Mesenchymal stem cell (in vitro differentiated cells and primary cell): ENCODE measurements around the gene S100A4.

Source experiments
- DNase-seq: peaks from one replicate; pipeline ENCODE4 v3.0.0-alpha.2; 2013
- H2AFZ ChIP-seq: one replicate; pipeline ENCODE4 v1.6.1; 2013; ENCODE audit warnings: low read depth, mild to moderate bottlenecking, control low read depth, inconsistent platforms, low read length, moderate library complexity
- H2AK5ac ChIP-seq: 2 replicates; pipeline ENCODE4 v1.6.1; 2013; ENCODE audit warnings: low read length, moderate library complexity, mild to moderate bottlenecking, inconsistent platforms; ENCODE audit not compliant: severe bottlenecking
- H2BK120ac ChIP-seq: one replicate; pipeline ENCODE4 v1.6.1; 2013; ENCODE audit warnings: low read depth, mild to moderate bottlenecking, inconsistent platforms, low read length, moderate library complexity
- H2BK12ac ChIP-seq, 2 experiments: one replicate each; pipeline ENCODE4 v1.6.1; 2013; ENCODE audit warnings: inconsistent platforms in 2 of 2, low read length in 2 of 2, mild to moderate bottlenecking in 2 of 2, moderate library complexity in 2 of 2, control low read depth in 1 of 2
- H2BK15ac ChIP-seq: one replicate; pipeline ENCODE4 v1.6.1; 2013; ENCODE audit warnings: mild to moderate bottlenecking, low read depth, inconsistent platforms; ENCODE audit not compliant: poor library complexity, severe bottlenecking
- H2BK5ac ChIP-seq: 2 replicates; pipeline ENCODE4 v1.6.1; 2013; ENCODE audit warnings: low read depth, mild to moderate bottlenecking, low read length, control low read depth, inconsistent platforms; ENCODE audit not compliant: poor library complexity, severe bottlenecking
- H3K14ac ChIP-seq, 2 experiments: one replicate each; pipeline ENCODE4 v1.6.1; 2013; ENCODE audit warnings: inconsistent platforms in 2 of 2, low read length in 2 of 2, control low read depth in 1 of 2, mild to moderate bottlenecking in 1 of 2, moderate library complexity in 1 of 2
- H3K18ac ChIP-seq, 2 experiments: one replicate each; pipeline ENCODE4 v1.6.1; 2013; ENCODE audit warnings: inconsistent platforms in 2 of 2, low read length in 2 of 2, control low read depth in 1 of 2, low read depth in 1 of 2, mild to moderate bottlenecking in 1 of 2
- H3K23ac ChIP-seq, 2 experiments: one replicate each; pipeline ENCODE4 v1.6.1; 2013; ENCODE audit warnings: inconsistent platforms in 2 of 2, low read length in 2 of 2, mild to moderate bottlenecking in 2 of 2, moderate library complexity in 2 of 2, control low read depth in 1 of 2
- H3K27ac ChIP-seq: 2 replicates; pipeline ENCODE4 v1.5.1; 2013; ENCODE audit warnings: mild to moderate bottlenecking, moderate library complexity, low read length, control low read depth, inconsistent platforms; ENCODE audit not compliant: poor library complexity, severe bottlenecking
- H3K27me3 ChIP-seq, 2 experiments: 2 replicates each; pipeline versions ENCODE4 v1.6.1 to v1.7.0; 2013; ENCODE audit warnings: low read length in 2 of 2, mild to moderate bottlenecking in 2 of 2, moderate library complexity in 2 of 2, control low read depth in 1 of 2, inconsistent platforms in 1 of 2; ENCODE audit not compliant: control insufficient read depth in 1 of 2, insufficient read depth in 1 of 2
- H3K36me3 ChIP-seq, 2 experiments: 2 replicates each; pipeline versions ENCODE4 v1.6.1 to v1.7.0; 2013; ENCODE audit warnings: low read length in 2 of 2, control low read depth in 1 of 2, inconsistent platforms in 1 of 2, low read depth in 1 of 2, mild to moderate bottlenecking in 1 of 2; ENCODE audit not compliant: insufficient read depth in 2 of 2, control insufficient read depth in 1 of 2
- H3K4ac ChIP-seq, 2 experiments: one replicate each; pipeline ENCODE4 v1.6.1; 2013; ENCODE audit warnings: inconsistent platforms in 2 of 2, low read length in 2 of 2, mild to moderate bottlenecking in 2 of 2, moderate library complexity in 2 of 2, control low read depth in 1 of 2, low read depth in 1 of 2
- H3K4me1 ChIP-seq: 2 replicates; pipeline ENCODE4 v1.6.1; 2013; ENCODE audit warnings: low read depth, low read length, control low read depth; ENCODE audit not compliant: control insufficient read depth, insufficient read depth
- H3K4me2 ChIP-seq: 2 replicates; pipeline ENCODE4 v1.6.1; 2013; ENCODE audit warnings: low read length, mild to moderate bottlenecking, inconsistent platforms; ENCODE audit not compliant: poor library complexity, severe bottlenecking
- H3K4me3 ChIP-seq, 2 experiments: 2 replicates each; pipeline versions ENCODE4 v1.5.1 to v1.7.0; 2013; ENCODE audit warnings: low read length in 2 of 2, mild to moderate bottlenecking in 2 of 2, control low read depth in 1 of 2, low read depth in 1 of 2; ENCODE audit not compliant: insufficient read depth in 1 of 2
- H3K79me1 ChIP-seq: replicated peaks from 2 replicates; pipeline ENCODE4 v1.6.1; 2013; ENCODE audit warnings: mild to moderate bottlenecking, control low read depth, low read length, inconsistent platforms; ENCODE audit not compliant: poor library complexity, severe bottlenecking
- H3K9ac ChIP-seq: 2 replicates; pipeline ENCODE4 v1.7.0; 2013; ENCODE audit warnings: mild to moderate bottlenecking, low read length, moderate library complexity
- H3K9me3 ChIP-seq: 2 replicates; pipeline ENCODE4 v1.7.0; 2013; ENCODE audit warnings: mild to moderate bottlenecking, low read length; ENCODE audit not compliant: control insufficient read depth
- H4K8ac ChIP-seq: one replicate; pipeline ENCODE4 v1.6.1; 2013; ENCODE audit warnings: inconsistent platforms, mild to moderate bottlenecking, low read length, moderate library complexity
- H4K91ac ChIP-seq: one replicate; pipeline ENCODE4 v1.6.1; 2013; ENCODE audit warnings: mild to moderate bottlenecking, low read length, inconsistent platforms
- WGBS: methylation state at CpG from one replicate; pipeline ENCODE4 v1.1.7; 2013; ENCODE audit warnings: mixed read lengths; 5-methylcytosine and 5-hydroxymethylcytosine counted together

Gene S100A4

DNA sequence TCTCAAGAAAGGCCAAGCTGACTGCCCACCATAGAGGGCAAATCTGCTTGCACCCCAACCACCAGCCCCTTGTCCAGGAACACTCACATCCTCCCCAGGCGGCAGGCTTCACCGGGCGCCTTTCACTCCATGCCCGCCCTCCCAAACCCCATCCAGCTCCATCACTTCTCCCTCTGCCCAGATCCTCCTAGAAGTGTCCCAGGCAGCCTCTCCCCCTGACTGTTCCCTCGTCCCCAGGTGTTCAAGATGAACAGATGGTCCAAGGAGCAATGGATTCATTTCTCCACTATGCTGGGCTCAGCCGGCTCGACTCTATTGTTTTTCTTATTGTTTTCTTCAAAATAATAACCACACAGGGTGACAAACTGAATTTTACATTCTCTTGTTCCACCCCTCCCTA lies 31.9 kb downstream of the S100A4 start:
- no peaks in the 10 kb centered on the region for H3K36me3 ChIP-seq
- DNase-seq = no peak
- no peak overlapping the region for H2AK5ac ChIP-seq
- H2AFZ ChIP-seq = no peak overlapping the region
- H2BK5ac ChIP-seq = no peak overlapping the region
- no peak overlapping the region for H3K14ac ChIP-seq
- no peak overlapping the region for H2BK15ac ChIP-seq
- no peak overlapping the region for H3K4me2 ChIP-seq
- H2BK12ac ChIP-seq = no peak overlapping the region
- H2BK120ac ChIP-seq = no peak overlapping the region
- H3K9me3 ChIP-seq = no peaks in the 10 kb centered on the region
- no peak overlapping the region for H3K18ac ChIP-seq
- H3K27ac ChIP-seq = no peak overlapping the region
- H4K91ac ChIP-seq = no peak overlapping the region
- no peak overlapping the region for H3K23ac ChIP-seq
- H3K79me1 ChIP-seq = no peaks in the 10 kb centered on the region
- WGBS = 94% methylated on average over 7 of the region's 7 CpGs
- peaks cover 4% of the 10 kb centered on the region for H3K4me1 ChIP-seq
- H3K4ac ChIP-seq = no peak overlapping the region
- no peaks in the 10 kb centered on the region for H3K27me3 ChIP-seq
- no peak overlapping the region for H3K9ac ChIP-seq
- no peak overlapping the region for H4K8ac ChIP-seq
- no peak overlapping the region for H3K4me3 ChIP-seq

DNA sequence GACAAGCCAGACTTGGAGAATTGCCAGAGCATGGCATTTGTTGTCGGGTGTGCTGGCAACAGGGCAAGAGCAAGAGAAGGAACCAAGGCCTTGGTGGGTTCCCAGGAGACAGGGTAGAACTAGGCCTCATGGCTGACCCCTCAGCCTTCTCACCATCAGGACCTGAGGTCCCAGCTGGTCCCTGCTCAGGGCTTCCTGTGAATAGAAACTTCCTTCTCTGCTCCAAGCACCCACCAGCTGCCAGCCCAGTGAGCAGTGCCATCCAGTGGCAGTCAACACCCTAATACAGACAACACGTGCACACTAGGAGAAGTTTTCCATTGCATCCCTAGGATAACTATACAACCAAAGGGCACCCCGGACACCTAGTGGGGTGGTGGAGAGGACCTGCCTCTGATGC lies 32.6 kb downstream of the S100A4 start:
- Histone ChIP-seq H2AFZ (no peak overlapping the region), H2BK15ac (no peak overlapping the region), H3K14ac (no peak overlapping the region), H2BK12ac (no peak overlapping the region), H2BK5ac (no peak overlapping the region), H3K36me3 (no peaks in the 10 kb centered on the region), H3K27me3 (no peaks in the 10 kb centered on the region), H3K18ac (no peak overlapping the region), H3K27ac (no peak overlapping the region), H3K4ac (no peak overlapping the region), H2BK120ac (peak overlapping the region; percentile 21), H3K4me1 (peaks cover 8% of the 10 kb centered on the region), H3K79me1 (no peaks in the 10 kb centered on the region), H3K9me3 (no peaks in the 10 kb centered on the region), H4K8ac (no peak overlapping the region), H4K91ac (no peak overlapping the region), H3K4me3 (no peak overlapping the region), H2AK5ac (no peak overlapping the region), H3K4me2 (no peak overlapping the region), H3K9ac (no peak overlapping the region), H3K23ac (no peak overlapping the region)
- DNase-seq = no peak
- 100% methylated on average over 1 of the region's 3 CpGs for WGBS

DNA sequence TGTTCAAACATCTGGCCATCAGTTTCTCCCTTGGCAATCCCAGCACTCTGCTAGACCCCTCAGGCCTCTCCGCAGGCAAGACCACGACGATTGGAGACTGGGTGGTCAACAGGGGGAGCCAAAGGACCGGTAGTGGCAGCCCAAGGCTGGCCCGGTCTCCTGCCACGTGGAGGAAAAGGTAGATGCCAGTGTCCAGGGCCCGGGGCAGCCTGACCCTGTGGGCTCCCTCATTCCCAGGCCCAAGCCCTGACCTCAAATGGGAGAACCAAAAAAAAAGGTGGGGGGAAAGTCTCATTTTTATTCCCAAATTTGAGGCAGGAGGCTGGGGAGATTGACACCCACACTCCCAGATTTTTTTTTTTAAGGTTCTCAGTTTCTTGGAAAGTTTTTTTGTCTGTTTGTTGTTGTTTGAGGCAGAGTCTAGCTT lies 34.6 kb downstream of the S100A4 start:
- Histone ChIP-seq H3K36me3 (no peaks in the 10 kb centered on the region), H3K9me3 (no peaks in the 10 kb centered on the region), H4K91ac (no peak overlapping the region), H3K27me3 (no peaks in the 10 kb centered on the region), H3K23ac (no peak overlapping the region), H2AK5ac (no peak overlapping the region), H3K18ac (no peak overlapping the region), H3K9ac (peak overlapping the region; percentile 69), H2AFZ (peak overlapping the region; percentile 36), H3K4me2 (no peak overlapping the region), H3K79me1 (no peaks in the 10 kb centered on the region), H2BK15ac (no peak overlapping the region), H3K4ac (no peak overlapping the region), H2BK5ac (no peak overlapping the region), H3K14ac (no peak overlapping the region), H3K27ac (no peak overlapping the region), H3K4me3 (no peak overlapping the region), H3K4me1 (peaks cover 20% of the 10 kb centered on the region), H4K8ac (peak overlapping the region; percentile 70), H2BK12ac (peak overlapping the region; percentile 29 to 56), H2BK120ac (no peak overlapping the region)
- whole genome bisulfite sequencing = 1% methylated on average over 7 of the region's 7 CpGs
- DNase-seq = peak; percentile 79

DNA sequence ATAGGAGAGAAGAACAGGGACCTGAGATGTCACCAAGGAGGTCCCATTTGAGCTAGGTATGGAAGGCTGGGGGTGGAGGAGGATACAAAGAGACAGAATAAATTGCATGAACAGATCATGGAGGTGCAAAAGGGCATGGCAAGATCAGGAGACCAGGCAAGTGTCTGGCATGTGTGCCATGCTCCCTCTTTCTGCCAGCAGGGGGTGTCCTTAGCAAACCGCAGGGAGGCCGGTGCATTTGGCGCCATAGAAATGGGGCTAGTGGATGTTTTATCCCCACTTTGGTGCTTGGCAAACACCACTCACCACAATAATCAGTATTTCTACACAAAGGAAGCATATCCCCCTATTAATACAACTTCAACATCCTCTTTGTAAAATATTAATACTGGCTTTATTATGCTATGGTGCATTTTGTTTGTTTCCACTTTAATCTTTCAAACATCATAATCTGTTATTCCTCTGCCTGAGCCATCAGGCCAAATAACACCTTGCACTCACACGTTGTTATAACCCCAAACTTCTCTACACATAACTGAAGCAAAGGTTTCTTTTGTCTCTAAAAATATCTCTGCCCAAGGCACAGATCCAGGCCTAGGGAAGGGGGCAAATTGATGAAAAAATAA lies 35.8 kb downstream of the S100A4 start:
- Histone ChIP-seq H3K9me3 (no peaks in the 10 kb centered on the region), H4K91ac (no peak overlapping the region), H2AFZ (no peak overlapping the region), H2BK120ac (no peak overlapping the region), H2BK5ac (no peak overlapping the region), H3K9ac (no peak overlapping the region), H2AK5ac (no peak overlapping the region), H3K4me2 (no peak overlapping the region), H3K27ac (no peak overlapping the region), H3K14ac (no peak overlapping the region), H3K4me3 (no peak overlapping the region), H3K36me3 (no peaks in the 10 kb centered on the region), H3K79me1 (no peaks in the 10 kb centered on the region), H2BK12ac (peak overlapping the region in 1 of 2 experiments; percentile 75), H2BK15ac (no peak overlapping the region), H4K8ac (no peak overlapping the region), H3K4ac (no peak overlapping the region), H3K23ac (no peak overlapping the region), H3K27me3 (no peaks in the 10 kb centered on the region), H3K18ac (no peak overlapping the region), H3K4me1 (peaks cover 20% of the 10 kb centered on the region)
- peak; percentile 43 for DNase-seq
- WGBS = 36% methylated on average over 3 of the region's 4 CpGs
